Stimulated activated CD4-positive, alpha-beta T cell treated with anti-CD3 and anti-CD28 coated beads, Interleukin-1b, Interleukin-23, amount 100 ng/mL, for 1 hour (primary cell): ENCODE measurements around the gene DPF3.
"Not testable (repeated sequence)": the region's sequence is repeated elsewhere in the genome, so short reads cannot be mapped to it uniquely, and the experiment has no call there.

Experiments used
- DNase-seq, 2 donors: peaks; one replicate each; pipeline ENCODE4 v3.0.0-alpha.2; 2020; ENCODE audit warnings: low read depth in 2 of 2

DPF3 gene

DNA sequence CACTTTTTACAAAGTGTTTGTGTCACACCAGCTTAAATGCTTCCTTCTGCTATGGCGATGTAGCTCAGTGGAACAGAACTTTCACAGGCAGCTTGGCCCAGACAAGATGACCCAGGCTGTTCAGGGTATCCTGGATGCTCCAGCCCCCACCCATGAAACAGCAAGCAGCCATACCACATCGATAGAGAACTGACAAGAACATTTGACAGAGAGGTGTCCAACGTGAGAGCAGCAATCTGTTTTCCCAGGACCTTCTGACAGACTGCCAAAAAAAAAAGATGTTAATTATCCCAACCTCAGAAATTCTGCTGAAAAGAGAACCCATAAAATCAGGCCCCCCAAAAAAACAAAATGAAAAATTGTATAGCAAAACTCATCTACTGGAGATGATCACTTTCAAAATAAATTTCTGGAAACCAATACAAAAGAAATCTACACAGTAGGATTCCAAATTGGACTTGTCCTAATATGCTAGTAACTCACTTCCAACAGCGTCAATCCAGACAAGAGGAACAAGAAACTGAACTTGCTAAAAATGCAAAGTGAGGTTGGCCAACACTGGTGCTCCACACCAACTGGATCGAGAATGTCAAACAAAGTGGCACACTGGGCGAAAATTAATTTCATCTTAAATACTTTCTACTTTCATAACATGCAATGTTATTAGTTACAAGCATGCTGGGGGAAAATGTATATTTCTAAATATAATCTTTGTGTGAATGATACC is 118.8 kb downstream of the DPF3 start:
- DNase-seq: no peak

DNA sequence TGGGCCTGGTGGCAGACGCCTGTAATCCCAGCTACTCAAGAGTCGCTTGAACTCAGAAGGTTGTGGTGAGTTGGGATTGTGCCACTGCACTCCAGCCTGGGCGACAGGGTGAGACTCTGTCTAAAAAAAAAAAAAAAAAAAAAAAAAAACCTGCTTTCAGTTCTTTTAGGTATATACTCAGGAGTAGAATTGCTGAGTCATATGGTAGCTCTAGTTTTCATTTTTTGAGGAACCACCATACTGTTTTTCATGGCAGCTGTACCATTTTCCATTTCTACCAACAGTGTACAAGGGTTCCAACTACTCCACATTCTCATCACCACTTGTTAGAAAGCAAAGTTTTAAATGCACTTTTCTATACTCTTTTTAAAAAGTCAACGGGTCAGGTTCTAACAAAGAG is 119.8 kb downstream of the DPF3 start:
- DNase-seq: no peak

DNA sequence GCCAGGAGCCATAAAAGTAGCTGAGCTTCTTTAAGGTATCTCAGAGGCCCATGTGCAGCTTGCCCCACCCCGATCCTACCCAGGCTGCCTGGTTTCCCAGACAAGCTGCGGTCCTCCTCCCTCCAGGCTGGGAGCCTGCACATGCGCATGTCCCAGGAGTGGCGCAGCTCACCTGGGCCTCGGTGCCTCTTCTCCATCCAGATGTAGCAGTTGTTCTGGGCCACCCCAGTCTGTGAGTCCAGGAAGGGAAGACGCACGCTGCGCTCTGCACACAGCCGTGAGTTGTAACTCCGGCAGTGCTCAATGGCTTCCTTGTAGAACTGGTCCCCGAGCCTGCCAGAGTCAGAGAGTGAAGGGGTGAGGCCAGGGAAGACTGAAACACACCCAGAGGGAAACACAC is 122.3 kb downstream of the DPF3 start:
- no peak for DNase-seq

DNA sequence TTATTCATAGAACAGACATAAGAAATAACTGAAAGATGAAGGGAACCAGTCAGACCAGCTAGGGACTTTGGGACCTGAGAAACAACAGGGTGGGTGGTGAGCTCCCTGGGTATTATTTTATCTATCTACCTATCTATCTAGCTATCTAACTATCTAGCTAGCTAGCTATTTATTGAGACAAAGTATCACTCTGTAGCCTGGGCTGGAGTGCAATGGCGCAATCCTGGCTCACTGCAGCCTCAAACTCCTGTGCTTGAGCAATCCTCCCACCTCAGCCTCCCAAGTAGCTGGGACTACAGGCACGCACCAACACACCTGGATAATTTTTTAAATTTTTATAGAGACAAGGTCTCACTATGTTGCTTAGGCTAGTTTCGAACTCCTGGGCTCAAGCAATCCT is 127.6 kb downstream of the DPF3 start:
- no peak for DNase-seq

DNA sequence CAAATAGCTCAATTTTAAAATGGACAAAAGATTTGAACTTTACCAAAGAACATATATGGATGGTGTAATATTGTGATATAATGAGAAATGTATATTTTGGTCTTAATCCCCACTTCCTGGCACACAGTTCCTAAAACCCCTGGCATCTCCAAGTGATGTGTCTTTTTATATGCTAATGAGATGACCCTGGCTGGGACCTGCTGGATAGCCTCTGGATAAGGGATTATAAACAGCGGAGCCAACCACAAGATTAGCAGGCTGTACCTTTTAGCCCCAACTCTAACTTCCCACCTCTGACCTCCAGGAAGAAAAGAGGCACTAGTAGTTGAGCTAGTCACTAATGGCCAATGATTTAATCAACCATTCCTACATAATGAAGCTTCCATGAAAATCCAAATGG is 130.0 kb downstream of the DPF3 start:
- DNase-seq: no peak

DNA sequence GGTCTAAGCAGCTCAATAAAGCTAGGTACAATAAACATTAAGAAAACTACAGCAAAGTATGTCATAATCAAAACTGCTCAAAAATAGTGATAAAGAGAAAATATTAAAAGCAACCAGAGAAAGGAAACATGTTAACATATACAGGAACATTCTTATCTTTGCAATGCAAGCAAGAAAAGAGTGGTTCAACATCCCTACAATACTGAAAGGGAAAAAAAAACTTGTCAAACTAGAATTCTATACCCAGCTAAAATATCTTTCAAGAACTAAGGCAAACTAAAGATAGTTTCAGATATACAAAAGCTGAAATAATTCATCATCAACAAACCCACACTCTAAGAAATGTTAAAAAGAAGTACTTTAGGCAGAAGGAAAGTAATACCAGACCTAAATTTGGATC is 134.2 kb downstream of the DPF3 start:
- no peak for DNase-seq

DNA sequence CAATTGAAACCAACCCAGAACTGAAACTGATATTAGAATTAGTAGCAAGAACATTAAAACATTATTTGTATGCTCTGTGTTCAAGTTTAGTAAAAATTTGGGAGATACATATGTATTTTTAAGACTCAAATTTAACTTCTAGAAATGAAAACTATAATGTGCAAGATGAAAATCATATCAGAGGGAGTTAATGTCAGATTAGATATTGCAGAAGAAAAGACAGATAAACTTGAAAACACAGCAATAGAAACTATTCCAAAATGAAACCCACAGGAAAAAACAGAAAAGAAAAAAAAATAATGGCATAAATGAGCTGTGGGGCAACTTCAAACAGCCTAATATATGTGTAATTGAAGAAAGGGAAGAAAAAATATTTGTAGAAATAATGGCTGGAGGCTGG is 134.9 kb downstream of the DPF3 start:
- no peak for DNase-seq

DNA sequence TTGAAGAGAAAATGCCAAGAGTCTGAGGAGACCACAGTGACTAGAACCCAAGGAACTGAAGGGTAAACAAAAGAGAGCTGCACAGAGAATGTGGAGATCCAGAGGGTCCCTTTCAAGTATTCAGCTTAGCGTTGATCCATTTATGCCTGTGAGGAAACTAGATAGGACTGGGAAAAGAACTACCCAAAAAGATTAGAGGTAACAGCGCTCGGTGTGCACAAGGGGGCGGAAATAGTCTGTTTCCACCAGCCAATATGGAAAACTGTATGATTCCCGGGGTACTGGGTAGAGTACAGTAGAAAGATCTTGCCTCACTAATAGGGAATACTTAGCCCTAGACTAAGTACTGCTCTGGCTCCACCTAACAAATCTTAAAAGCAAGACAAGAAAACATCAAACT is 135.5 kb downstream of the DPF3 start:
- DNase-seq: no peak

DNA sequence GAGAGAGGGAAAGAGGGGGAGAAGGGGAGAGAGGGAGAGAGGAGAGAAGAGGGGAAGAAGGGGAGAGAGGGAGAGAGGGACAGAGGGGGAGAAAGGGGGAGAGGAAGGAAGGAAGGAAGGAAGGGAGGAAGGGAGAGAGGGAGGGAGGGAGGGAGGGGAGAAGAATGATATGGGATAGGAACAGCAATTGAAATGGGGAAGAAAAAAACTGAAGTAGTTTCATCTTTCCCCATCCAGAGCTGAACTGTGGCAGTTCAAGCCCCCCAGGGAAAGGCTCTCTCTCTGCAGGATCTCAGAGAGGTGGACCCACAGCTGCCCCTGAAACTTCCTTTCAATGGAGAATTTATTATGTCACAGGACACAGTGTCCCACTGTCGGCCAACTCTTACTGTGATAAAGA is 136.9 kb downstream of the DPF3 start:
- DNase-seq: no peak

DNA sequence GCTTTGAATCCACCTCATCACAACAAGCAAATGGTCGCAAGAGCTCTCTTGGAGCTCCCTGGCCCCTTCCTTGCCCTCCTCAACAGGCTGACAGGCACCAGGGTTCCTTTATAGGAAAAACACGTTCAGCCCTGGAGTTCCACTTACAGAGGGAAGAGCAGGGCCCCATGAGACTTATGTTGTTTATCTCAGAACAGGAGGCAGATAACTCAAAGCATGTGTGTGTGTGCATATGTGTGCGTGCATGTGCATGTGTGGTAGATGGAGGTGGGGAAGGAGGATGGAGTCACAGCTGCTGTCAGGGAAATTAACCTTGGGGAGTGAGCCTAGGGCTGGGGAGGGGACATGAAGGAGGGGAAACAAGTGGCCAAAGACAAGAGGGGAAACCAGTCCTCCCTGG is 138.1 kb downstream of the DPF3 start:
- DNase-seq: no peak

DNA sequence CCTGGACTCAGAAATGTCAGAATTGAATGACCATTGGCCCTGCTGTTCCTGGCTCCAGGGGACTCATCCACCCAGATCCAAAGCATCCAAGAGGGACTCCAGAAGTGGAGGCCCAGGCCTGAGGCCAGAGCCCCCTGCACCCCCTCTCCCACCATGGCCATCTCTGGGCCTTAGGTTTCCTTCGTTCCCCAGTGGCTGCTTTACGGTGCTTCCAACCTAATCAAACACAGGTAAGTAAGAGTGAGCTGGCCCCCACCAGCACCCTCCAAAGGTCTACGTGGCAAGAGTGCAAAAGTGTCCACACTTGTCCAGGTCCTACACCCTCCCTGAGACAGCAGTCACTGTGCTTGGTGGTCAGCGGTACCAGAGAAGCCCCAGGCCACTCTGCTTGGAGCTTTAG is 139.0 kb downstream of the DPF3 start:
- no peak for DNase-seq

DNA sequence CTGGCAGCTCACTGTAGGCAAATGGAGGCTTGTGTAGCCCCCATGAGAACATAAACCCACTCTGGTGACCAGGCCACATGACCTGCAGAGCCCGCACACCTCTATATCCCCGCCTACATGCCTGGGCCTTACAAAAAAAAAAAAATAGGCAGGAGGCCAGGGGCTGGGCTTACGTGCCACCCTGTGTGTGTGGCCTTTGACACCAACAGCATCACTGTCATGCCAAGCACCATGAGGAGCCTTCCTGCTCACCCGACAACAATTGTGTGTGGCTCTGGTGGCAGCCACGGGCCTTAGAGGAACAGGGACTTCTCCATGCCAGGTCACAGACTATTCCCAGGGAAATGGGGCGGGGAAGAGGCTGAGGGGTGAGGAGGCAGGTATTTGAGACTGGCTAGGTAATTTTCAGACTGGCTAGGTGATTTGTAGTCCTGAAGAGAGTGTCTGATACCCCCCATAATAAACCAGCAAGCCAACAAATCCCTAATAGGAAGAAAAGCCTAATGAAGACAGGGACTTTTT is 140.0 kb downstream of the DPF3 start:
- DNase-seq: no peak

DNA sequence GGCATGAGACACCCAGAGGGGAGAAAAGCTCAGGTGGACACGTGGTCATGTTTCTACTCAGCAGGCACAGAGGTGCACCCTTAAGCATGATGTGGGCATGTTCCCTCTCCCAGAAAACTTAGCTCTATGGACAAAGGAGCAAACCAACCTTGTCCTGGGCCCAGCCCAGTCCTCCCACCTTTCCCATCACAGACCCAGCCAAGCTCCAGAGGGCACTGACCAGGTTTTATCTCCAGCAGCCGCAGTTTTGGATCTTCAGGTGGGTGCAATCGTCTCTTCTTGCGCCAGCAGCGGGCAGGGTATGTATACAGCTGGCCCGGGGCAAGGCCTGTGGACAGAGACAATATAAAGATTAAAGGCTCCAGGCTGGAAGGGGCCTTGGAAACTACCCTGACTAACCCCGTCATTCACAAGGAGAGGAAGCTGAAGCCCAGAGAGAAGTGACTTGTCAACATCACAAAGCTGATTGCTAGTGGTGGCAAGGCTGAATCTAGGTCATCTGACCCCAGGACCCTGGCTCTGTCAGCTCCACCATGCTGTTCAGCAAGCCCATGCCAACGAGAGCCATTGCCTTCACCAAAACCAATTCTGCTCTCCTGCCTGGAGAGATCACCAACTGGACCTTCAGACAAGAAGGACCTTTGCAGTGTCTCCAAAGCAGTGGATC is 140.7 kb downstream of the DPF3 start:
- DNase-seq: no peak

DNA sequence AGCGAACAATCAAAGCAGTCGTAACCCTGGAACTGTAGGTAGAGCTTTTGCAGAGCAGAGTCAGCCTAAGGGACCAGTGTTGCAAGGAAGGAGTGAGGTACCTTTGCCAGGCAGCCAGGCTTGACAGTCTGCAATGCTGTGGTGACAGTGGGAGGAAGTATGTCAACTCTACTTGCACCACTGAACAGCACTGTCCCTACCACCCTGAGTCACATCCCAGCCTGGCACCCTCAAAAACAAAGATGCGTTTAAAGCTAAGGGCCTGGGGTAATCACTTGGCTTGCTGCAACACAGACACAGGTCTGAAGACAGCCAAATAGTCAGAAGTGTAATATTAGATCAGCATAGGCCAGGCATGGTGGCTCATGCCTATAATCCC is 141.9 kb downstream of the DPF3 start:
- DNase-seq: no peak

DNA sequence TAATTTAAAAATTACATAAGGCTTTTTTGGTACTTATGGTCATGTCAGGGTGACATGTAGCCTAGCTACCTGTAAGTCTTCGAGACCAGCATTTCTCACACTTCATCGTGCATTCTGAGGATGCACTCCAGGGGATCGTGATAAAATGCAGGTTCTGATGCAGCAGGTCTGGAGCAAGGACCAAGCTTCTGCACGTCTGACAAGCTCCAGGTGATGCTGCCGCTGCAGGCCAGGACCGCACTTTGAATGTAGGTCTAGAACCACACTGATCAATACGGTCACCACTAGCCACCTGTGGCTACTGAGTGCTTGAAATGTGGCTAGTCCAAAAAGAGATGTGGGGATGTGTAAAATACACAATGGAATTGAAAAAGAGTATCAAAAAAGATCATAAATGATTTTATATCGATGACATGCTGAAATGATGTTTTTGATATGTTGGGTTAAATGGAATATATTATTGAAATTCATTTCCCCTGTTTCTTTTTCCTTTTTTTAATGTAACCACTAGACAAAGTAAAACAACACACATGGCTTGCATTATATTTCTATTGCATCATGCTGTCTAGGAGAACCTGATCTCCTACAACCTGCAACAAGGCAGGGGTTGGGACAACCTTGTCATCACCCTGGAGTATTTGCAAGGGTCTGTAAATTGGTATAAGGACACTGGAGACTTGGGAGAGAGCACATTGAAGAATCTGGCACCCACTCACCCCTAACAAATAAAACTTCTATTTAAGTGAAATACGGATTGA is 142.4 kb downstream of the DPF3 start:
- DNase-seq: no peak

DNA sequence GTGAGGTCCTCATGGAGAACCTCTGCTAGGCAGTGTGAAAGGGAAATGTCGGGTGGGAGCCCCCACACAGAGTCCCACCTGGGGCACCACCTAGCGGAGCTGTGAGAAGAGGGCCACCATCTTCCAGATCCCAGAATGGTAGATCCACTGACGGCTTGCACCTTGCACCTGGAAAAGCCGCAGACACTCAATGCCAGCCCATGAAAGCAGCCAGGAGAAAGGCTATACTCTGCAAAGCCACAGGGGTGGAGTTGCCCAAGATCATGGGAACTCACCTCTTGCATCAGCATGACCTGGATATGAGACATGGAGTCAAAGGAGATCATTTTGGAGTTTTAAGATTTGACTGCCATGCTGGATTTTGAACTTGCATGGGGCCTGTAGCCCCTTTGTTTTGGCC is 145.0 kb downstream of the DPF3 start:
- DNase-seq: not testable (repeated sequence)

DNA sequence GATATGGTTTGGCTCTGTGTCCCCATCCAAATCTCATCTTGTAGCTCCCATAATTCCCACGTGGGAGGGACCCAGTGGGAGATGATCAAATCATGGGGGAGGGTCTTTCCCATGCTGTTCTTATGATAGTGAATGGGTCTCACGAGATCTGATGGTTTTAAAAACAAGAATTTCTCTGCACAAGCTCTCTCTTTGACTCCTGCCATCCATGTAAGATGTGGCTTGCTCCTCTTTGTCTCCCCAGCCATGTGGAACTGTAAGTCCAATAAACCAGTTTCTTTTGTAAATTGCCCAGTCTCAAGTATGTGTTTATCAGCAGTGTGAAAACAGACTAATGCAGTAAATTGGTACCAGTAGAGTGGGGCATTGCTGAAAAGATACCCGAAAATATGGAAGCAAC is 146.2 kb downstream of the DPF3 start:
- no peak for DNase-seq

DNA sequence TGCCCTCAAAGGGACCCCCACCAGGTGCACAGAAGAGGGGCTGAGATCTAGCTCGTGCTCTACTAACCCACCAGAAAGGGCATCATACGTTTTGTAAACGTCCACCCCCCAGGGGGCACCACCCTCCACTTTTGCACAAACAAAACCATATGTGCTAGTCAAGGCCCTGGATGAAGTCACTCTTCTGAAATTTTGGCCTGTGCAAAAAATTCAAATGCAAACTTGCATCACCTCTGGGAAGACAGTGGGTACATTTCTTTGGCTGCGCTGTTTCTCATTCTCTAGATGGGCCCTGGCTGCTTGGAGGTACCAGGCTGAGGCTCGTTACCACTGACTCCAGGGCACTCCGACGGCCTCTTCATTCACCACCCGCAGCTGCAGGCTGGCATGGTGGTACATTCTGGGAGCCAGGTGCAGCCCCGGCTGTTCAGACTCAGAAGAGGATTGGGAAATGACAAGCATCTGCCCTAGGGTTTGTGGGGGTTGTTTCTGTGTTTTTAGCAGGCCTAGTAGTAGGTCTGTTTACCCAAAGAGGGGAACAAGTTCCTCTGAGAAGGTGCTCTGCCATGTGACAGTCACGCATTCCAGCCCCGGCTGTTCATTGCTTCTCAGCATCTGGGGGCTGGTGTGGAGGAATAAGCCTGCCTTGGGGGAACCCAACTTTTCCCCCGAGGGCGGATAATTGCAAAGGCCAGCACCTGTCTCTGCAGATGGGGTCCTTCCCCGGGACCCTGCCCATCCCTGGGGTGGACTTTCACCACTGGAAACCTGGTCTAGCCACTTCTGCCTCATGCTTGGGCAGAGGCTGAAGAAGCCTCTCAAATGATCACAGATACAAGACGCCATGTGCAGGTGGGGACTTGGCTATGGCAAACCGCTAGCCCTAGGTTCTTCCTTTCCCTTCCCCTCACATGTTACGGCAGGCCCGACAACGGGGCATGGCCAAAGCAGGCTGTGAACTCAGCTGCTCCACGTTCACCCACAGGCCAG is 147.6 kb downstream of the DPF3 start:
- no peak for DNase-seq

DNA sequence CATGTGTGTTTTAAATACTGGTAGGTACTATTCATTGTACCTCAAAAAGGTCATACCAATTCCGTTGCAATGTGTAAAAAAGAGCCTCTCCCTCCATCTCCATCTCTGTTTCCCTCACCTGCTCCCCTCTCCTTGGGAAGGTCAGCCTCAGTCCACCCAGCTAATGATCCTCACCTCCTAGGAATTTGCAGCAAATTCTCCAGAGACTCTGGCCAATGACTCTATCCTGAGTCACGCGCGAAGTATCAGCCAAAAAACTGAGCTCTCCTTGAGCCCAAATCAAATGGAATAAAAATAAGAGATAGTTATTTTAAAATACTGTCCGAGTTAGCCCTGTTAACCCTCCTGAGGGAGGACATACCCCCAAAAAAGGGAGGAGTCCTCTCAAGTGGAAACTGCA is 148.4 kb downstream of the DPF3 start:
- DNase-seq: no peak

DNA sequence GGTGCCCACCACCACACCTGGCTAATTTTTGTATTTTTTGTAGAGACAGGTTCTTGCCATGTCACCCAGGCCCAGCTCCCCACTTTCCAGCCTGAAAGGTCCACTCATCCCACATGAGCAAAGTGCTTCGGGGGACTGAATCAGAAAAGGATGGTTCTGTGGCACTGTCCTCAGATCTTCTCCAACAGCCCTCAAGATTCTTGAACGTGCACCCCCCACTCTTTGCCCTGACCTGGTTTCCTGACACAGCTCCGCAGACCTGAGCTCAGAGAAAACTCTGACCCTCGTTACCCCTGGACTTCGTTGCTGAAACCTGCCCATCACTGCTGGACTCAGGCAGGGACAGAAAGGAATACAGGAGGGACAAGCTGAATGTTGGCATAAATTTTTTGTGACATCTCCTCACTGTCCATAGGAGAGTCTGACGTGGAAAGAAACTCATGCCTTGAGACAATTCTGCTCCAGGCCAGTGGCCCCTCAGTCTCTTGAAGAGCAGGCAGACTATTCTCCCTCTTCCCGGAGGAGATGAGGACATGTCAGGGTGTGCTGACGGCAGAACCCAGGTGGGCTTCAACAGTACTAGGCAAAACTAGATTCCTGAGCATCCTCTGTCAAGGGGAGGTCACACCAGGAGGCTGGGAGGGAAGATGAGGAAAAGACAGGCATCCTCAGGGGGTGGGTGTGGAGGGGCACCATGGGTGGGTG is 149.3 kb downstream of the DPF3 start:
- no peak for DNase-seq

DNA sequence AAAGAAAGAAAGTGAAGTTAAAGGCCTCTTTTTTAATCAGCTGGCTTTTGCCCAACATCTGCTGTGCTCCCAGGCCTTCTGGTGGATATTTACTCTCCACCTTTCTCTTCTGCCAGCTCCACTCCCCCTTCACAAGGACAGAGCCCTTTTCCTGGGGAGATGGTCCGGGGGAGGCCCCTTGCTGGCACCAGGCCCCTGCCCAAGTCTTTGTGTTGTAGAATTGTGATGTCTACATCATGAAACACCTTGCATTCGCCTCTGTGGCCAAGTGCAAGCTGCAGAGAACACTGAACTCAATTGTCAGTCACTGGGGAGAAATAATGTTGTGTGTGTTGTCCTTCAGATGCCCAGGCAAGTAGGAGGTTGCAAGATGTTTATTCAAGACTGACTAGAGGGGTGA is 150.3 kb downstream of the DPF3 start:
- DNase-seq: no peak
